GM19023 (cell line): ENCODE measurements around the gene MAN1A1.

Experiments used
- ATAC-seq: cut with Tn5 transposase; IDR thresholded peaks from one replicate; pipeline ENCODE4 v1.9.1; 2021; ENCODE audit warnings: mild to moderate bottlenecking, moderate library complexity; ENCODE audit not compliant: unreplicated experiment

MAN1A1 gene

DNA sequence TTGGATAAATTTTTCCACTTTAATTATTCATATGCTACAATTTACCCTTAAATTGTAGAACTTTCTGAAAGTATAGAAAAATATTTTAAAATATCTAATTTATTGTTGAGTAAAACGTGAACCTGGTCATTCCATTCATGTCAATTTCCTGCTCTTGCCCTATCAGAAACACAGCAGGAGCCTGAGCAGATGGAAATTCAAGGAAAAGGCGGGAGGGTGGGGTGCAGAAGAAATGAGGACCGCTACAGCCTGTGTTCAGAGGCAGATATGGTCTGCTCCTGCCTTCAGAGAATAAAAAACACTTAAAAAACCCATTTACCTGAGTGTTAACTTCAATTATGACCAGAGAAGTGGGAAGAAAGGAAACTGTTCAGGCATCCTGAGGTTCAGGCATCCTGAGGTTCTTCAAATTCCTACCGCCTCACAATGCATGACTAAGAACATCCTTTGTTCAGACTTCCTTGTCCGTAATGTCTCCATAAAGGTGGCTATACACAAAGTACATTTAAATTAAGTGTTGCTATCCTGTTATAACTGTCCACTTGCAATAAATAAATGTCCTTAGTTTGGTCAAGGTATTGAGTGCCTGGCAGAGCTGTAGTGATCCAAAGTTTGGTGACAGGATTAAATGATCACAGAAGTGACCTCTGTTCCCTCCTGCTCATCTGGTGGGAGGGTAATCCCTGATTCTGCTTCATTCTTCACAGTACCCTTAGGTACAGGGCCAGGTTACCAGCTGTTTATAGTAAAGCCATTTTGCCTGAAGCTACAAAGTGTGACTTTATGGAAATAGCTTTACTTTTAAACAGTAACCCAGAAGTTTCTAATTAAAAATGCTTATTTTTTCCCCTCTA is 109.1 kb downstream of the MAN1A1 start:
- peak; percentile 53 for ATAC-seq

DNA sequence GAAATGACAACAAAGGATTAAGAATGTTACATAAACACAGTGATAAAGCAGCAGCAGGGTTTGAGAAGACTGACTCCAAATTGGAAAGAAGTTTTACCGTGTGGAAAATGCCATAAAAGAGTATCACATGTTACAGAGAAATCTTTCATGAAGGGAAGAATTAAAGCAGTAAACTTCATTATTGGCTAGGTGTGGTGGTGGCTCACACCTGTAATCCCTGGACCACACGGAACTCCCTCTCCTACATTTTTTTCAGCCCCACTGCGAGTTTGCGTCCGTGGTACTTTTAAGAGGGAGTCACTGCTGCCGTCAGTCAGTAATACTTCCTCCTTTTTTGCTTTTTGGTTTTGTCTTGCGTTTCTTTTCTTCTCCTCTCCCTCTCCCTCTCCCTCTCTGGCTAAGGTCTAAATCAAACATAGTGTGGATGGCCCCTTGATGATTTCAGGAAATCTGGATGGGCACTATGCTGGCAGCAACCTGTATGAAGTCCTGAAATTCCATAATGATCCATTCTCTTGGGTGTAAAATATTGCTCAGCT is 112.3 kb downstream of the MAN1A1 start:
- no peak for ATAC-seq

DNA sequence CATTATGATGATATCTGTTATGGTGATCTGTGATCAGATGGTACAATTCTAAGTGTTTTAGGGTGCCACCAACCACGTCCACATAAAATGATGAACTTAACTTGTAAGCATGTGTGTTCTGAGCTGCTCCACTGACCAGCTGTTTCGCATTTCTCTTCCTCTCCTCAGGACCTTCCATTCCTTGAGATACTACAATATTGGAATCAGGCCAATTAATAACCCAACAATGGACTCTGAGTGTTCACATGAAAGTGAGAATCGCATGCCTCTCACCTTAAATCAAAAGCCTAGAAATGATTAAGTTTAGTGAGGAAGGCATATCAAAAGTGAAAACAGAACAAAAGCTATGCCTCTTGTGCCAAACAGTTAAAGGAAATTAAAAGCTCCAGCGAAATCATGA is 114.6 kb downstream of the MAN1A1 start:
- ATAC-seq = no peak

DNA sequence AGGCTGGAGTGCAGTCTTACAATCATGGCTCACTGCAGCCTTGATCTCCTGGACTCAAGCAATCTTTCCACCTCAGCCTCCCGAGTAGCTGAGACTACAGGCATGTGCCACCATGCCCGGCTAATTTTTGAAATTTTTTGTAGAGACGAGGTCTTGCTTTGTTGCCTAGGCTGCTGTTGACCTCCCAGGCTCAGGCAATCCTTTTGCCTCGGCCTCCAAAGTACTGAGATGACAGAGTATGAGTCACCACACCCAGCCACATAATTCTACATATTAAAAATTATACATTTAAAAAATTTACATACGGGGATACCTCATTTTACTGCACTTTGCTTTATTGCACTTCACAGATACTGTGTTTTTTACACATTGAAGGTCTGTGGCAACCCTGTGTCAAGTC is 115.1 kb downstream of the MAN1A1 start:
- ATAC-seq = no peak

DNA sequence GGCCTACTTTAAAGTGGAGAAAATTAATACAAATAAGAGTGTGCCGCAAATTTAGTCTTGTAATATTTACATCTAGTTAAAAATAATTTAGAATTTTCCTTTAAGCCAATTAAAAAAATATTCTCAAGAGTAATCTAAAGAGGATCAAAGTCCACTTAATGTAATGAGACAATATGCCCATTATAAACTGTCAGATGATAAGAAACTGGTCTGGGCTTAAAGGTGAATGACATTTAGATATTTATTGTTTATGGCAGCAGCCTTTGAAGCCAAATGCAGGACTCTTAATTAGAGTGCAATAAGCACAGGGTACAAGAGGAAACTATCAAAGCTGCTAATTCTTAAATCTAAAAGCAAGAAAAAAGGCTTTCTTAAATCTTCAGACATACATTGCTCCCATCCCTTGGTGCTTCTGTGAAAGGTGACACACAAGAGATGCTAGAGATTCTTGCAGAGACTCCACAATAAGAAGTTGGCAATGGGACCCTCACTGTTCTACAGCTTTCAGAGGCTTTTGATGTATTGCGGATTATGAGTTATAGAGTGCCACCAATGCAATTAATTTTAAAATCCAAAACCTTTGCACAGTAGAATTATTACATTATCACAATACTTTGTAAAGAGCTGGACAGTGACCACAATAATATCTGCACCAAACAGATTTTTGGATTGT is 116.1 kb downstream of the MAN1A1 start:
- ATAC-seq = no peak

DNA sequence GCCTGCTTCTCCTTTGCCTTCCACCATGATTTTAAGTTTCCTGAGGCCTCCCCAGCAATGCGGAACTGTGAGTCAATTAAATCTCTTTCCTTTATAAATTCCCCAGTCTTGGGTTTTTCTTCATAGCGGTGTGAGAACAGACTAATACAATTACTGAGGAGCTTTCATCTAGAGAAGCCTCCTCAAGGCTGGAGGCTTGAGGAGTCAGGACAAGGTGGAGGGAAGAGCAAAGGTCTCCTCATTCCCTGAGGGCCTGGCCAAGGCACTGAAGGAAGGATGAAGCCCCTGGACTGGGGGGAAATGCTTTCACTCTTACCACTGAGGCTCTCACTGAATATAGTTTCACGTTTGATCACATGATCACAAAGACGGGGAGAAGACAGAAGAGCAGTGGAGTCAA is 118.2 kb downstream of the MAN1A1 start:
- ATAC-seq = no peak

DNA sequence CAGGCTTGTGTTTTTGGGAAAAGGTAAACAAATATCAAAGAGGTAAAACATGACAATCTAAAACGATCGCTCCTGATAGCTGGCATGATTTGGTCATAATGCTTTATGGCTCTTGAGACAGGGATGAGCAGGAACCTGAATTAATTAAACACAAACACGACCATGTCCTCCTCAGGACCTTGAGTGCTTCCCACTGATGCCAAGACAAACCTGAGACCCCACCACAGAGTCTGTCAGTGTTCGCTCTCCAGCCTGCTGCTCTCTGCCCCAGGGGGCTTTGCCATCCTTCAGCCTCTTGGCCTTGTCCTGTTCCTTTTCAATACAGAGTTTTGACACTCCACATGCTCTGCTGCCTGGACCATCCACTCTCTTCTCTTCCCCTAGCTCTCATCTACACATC is 119.4 kb downstream of the MAN1A1 start:
- no peak for ATAC-seq

DNA sequence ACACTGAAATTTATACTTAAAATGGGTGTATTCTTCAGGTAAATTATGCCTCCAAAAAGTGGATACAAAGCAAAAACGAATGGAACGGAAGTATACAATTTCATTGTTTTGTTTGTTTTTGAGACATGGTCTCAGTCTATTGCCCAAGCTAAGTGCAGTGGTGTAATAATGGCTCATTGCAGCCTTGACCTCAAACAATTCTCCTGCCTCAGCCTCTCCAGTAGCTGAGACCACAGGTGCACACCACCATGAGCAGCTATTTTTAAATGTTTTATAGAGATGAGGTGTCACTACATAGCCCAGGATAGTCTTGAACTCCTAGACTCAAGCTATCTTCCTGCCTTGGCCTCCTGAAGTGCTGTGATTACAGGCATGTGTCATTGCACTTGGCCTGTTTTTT is 122.2 kb downstream of the MAN1A1 start:
- no peak for ATAC-seq

DNA sequence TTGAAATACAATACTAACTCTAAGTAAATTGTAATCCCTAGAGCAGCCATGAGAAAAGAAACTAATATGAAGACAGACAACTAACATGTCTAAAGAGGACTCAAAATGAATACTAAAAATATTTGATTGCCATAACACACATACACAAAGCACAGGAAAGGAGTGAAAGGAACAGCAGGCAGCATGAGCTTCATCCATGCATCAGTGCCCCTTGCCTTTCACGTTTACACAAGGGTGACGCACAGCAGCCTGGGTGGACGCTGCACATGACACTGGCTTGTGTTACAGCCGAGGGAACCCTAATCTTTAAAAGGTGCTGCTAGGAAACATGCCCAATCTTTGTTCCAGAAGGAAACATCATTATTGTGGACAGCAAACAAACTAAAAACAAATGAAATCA is 123.5 kb downstream of the MAN1A1 start:
- ATAC-seq = no peak

DNA sequence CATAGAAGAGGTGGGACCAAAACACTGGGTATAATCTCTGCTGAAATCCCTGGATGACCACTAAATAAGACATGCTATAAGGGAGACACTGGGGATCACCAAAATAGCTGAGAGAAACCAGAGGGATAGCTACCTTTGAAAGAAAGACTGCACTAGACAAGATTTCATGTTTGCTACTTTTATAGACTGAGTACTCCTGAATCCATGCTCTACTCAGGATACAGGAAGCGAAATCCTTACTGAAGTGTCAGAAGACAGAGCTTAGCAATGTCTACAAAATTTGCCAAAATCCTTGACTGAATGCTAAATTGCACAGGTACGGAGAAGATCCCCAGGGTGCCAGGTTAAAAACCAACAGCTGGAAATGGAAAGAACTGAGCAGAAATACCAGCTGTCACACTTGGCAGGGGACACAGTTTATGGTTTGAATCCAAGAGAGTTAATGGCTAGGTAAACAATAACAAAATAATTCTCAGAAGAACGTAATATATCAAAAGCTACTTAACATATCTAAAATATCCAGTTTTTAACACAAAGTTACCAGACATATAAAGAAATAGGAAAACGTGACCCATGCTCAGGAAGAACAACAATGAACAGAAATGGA is 125.4 kb downstream of the MAN1A1 start:
- no peak for ATAC-seq

DNA sequence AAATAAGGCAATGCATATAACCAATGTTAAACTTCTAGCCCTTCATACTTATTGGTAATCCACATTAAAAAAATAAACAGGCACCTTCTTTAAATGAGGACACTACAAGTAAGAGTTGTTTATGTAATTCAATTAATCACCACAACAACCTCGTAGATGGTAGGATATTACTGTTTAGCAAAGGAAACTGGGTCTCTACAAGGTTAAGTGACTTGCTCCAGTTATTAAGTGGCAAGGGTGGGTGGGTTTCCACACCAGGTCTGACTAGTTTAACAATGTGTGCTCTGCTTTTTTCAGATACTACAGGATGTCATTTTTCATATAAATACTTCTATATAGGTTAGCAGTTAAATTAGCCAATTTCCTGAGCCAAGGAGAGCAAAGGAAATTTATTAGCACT is 129.1 kb downstream of the MAN1A1 start:
- no peak for ATAC-seq

DNA sequence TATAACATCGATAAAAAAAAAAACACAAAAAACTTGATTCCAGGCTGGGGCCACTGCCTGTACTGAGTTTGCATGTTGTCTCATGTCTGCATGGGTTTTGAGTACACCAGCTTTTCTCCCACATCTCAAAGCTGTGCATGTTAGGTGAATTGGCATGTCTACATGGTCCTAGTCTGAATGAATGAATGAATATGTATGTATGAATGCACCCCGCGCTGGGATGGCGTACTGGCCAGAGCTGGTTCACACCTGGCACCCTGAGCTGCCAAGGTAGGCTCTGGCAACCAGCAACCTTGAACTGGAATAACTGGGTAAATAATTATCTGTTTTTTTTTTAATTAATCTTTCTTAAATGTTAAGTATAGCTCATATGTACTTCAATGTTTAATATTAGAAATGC is 131.0 kb downstream of the MAN1A1 start:
- no peak for ATAC-seq

DNA sequence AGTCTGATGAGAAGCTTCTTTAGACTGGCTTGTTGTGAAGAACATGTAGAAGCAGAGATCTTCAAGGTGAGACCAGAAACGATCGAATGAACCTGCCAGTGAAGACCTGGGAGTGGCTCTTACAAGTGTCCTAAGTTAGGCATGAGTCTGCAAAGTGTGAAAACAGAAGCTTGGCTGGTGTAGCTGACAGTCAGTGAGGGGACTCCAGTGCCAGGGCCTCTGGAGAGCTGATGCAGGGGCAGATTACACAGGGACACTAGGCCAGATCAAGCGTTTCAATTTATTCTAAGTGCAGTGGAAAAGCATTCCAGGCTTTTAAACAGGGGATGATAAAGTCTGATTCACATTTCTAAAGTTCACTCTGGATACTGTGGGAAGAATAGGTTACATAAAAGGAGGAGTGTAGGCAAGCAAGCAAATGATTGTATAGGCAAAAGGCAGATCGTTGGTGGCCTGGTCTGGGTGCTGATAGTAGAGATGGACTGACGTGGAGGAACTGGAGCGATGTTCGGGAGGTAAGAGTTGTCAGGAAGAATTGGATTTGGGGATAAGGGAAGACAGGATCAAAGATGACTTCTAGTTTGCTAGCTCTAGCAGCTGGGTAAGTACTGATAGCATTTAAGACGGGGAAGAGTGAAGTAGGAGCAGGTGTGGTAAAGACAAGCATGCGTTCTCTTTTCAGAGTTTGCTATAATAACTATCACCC is 133.5 kb downstream of the MAN1A1 start:
- no peak for ATAC-seq

DNA sequence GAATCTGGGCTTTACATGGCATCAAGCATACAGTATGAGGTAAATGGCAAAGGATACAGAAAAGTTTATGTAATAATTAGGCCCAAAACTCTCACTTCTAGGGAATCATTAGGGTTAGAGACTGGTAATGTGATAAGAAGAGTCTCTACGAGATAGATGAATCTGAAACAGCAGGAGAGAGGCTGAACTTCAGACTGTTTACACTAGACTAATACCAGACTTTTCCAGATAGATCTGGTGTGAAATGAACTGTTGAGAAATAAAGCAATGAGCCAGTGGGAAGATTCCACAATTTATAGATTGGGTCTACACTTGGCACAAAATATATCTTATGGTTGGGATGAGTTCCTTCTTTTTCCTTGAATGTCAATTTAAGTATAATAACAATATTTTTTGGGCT is 134.3 kb downstream of the MAN1A1 start:
- no peak for ATAC-seq

DNA sequence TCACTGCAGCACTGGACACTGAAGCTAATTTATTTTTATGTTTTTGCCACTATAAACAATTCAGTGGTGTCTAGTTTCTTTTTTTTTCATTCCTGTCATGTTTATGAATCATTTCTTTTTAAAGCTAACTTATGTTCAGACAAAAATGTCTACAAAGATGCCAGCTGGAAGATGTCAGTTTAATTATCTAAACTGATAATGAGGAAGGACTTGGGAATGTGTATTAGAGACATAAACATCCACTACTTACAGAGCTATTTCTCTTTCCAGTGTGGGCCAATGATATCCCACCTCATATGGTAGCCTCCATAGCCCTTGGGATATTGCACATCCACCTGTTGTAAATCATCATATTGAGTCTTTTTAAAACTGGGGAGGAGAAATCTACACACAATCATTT is 139.0 kb downstream of the MAN1A1 start:
- ATAC-seq = no peak

DNA sequence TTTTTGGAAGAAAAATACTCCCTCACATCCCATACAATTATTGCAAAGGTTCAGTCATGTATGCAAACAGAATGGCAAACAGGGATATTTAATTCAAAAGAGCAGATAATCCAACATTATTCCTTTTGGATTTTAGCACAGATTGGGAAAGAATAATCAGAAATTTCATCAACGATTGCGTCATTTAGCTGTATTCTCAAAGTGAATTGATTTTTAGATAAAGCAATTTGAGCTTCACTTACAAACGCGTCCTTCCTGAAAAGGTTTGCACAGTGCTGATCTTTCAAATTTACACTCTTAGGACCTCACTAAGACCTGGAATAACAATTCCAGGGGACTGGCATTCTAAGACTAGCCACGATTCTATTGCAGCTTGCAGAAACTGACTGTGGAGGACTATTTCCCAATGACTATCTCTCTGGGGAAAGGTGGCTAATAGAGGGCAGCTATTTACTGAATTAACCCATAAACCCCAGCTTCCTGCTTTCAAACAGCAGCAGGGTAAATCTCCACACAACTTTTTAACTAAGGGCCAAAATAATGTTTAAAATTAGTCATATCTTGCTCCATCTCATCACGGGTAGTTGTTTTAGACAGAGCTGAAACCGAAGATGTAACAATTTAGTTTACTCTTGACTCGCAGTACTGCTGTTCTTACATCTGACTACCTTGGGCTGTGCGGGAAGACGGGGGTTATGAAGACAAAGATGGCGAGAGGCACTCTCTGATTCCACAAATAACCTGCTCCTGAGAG is 139.9 kb downstream of the MAN1A1 start:
- peak; percentile 67 for ATAC-seq

DNA sequence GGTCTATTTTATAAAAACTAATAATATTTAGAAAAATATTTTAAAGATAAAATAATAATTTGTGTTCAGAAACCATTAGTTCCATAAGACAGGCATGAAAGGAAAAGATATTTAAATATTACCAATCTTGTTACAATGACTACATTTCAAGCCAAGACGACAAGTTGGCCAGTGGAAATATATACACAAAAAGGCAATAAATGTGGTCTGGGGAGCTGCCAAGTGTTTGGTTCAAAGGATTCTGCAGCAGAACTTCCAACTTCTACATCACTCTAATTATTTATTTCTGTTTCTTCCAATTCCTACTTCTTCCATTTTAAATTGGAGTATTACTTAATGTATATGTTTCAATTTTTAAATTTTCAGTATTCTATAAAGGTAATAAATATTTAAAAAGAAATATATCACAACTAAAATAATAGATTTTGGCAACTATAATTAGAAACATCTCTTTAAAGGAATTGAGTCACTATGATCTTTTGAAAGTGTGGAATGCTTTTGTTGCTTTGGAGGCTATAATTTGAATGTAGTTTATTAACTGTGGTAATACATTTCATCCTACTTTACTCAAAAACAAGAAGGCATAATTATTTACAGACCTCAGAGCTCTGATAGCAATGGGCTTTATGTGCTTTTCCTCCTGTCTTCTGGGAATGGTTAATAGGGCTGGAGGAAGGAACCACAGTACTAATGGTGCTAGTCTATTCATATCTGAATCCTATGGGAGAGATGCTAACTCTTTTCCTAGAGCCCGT is 141.4 kb downstream of the MAN1A1 start:
- no peak for ATAC-seq

DNA sequence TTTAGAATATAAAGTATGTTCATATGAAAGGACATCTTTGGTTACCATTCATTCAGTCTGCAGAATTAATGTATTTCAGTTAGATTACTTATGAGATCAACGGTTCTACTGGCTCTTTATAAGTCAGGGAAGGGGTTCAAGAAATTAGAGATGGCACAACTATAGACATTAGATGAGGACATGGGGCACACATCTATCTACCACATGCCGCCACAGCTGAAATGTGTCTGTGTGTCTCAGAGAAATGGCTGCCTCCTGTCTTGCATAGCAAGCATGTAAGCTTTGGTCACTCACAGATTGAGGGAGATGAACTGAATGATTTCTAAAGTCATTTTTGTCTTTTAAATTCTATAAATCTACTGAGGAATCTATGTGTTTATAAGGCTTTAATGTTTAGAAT is 142.2 kb downstream of the MAN1A1 start:
- ATAC-seq = no peak

DNA sequence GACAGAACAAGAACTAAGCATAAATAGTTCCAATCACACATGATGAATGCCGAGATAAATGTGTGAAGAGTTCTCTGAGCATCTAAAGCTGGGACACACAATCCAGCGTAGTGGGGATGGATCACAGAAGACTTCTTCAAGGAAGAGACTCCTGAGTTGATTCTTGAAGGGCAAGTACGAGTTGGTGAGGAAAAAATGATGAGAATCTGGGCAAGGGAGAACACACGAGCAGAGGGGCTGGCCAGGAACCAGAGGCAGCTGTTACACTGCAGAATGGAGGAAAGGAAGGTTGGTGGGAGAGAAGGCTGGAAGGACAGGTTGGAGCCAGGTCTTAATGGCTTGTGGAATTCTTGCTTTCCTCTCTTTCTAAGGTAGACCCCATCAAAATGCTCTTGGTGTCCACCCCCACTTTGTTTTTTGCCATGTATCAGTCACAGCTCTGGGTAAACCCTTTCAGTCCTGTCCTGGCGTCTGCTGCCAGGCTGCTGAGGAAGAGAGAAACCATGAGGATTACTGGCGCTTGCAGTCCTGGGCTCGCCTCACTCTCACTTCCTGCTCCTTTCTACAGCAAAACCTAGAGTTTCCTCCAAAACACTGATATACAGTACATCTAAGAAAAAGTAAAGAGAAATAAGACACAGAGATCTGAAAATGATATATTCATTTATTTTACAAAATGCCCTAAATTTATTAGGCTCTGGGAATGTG is 143.5 kb downstream of the MAN1A1 start:
- ATAC-seq = peak; percentile 79
